Fibroblast of lung (primary cell): ENCODE results near the gene DNMT3A.

ENCODE experiments used
- CTCF ChIP-seq, 2 donors: IDR thresholded peaks in 1 of 2; conservative IDR thresholded peaks in 1 of 2; 1 replicate in 1 of 2; 2 replicates in 1 of 2; pipeline ENCODE4 v1.5.1; 2011 to 2012; ENCODE audit warnings: low read length in 2 of 2, control low read depth in 1 of 2, inconsistent platforms in 1 of 2, low read depth in 1 of 2, mild to moderate bottlenecking in 1 of 2
- EZH2 ChIP-seq: IDR thresholded peaks from 2 replicates; pipeline ENCODE4 v1.5.1; 2012; ENCODE audit warnings: low read length, control low read depth, mild to moderate bottlenecking; ENCODE audit errors: missing control alignments

GRCh38 chr2:25298776-25299431 lies 42.8 kb downstream of the DNMT3A start:
- TF ChIP-seq EZH2 (no peak), CTCF (conservative IDR thresholded peaks at IDR 0.05 in 1 of 2, IDR thresholded peaks at IDR 0.05 in 1 of 2; ENCODE audit: low read depth in 1 of 2, low read length in 2 of 2) (no peak)
